ENCODE data around the gene ALMS1. TPM values are rescaled to one million over a fixed set of nuclear protein-coding genes. Genes with fewer than 3 reads are reported as not detected.

ALMS1 gene
- total RNA-seq, 4 donors from 2014 or later, result 31.3 to 36.1 (median 32.4) TPM

DNA sequence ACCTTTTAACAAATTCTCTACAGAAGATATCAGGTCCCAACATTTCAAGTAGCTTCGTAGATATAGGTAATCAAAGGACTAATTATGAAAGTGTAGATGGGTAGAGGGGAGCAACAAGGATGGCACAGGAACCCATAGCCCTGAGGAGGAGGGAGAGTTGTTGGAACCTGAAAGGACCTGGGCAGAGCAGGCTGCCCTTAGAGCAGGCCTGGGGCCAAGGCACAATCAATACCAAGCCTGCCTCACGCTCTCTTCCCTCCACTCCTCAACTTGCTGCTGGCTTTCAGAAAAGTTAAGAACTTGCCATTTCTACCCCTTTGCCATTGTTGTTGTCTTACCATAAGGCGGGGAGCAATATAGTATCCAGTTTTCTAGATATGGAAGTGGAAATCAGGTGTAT is 266.7 kb downstream of the ALMS1 start:
- TF ChIP-seq POLR2AphosphoS5 (IDR thresholded peaks at IDR 0.05), result no peak
- TF ChIP-seq EP300 (IDR thresholded peaks at IDR 0.05), result no peak
- no peak for TF ChIP-seq CTCF (IDR thresholded peaks at IDR 0.05)
- TF ChIP-seq POLR2A (IDR thresholded peaks at IDR 0.05; ENCODE audit: low read depth), result no peak
- intact Hi-C loops (cut with DNase I), result no loop called here
- Histone ChIP-seq H3K27ac (replicated peaks in 1 of 4) (no peak overlapping the region), H3K27me3 (no peaks in the 10 kb centered on the region), H3K36me3 (no peaks in the 10 kb centered on the region), H3K9me3 (peaks cover 0 to 5% (median 0%) of the 10 kb centered on the region in 4 donors), H3K4me3 (no peak overlapping the region), H3K4me1 (no peaks in the 10 kb centered on the region)
- DNase-seq (ENCODE audit: extremely low spot score), result no peak
- 98% methylated on average over 3 of the region's 3 CpGs for WGBS

DNA sequence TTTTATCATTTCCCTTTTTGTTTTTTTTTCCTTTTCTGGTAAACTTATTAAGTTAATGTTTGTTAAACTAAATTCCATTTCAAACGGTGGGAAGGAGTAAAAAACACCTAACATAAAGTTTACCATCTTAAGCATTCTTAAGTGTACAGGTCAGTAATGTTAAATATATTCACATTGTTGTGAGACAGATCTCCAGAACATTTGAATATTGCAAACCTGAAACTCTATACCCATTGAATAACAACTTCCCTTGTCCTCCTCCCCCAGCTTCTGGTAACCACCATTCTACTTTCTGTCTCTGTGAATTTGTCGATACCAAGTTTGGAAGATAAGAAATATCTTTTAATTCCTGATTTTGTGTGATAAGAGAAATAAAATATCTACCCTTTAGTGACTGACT is 268.5 kb downstream of the ALMS1 start:
- intact Hi-C loops (cut with DNase I), result no loop called here
- H3K27ac ChIP-seq (replicated peaks in 1 of 4), result no peak overlapping the region
- TF ChIP-seq CTCF (IDR thresholded peaks at IDR 0.05) (no peak), POLR2AphosphoS5 (IDR thresholded peaks at IDR 0.05) (no peak), EP300 (IDR thresholded peaks at IDR 0.05) (no peak), POLR2A (IDR thresholded peaks at IDR 0.05; ENCODE audit: low read depth) (no peak)
- H3K4me1 ChIP-seq, result no peaks in the 10 kb centered on the region
- H3K4me3 ChIP-seq, result no peak overlapping the region
- DNase-seq (ENCODE audit: extremely low spot score), result no peak
- no peaks in the 10 kb centered on the region for H3K9me3 ChIP-seq
- no peaks in the 10 kb centered on the region for H3K36me3 ChIP-seq
- H3K27me3 ChIP-seq, result no peaks in the 10 kb centered on the region
- WGBS, result 57% methylated on average over 2 of the region's 2 CpGs

Other genes with a start within 250 kb of the ALMS1 start
- not detected for gene NOTO, start 183.3 kb upstream of the ALMS1 start, total RNA-seq
- 10 to 100 TPM; 12.1 to 19.6 (median 15.4) TPM for gene SMYD5, start 171.6 kb upstream of the ALMS1 start, total RNA-seq
- gene PRADC1, start 152.6 kb upstream of the ALMS1 start, total RNA-seq, result 10 to 100 TPM; 29.0 to 49.0 (median 33.2) TPM
- gene CCT7, start 151.5 kb upstream of the ALMS1 start, total RNA-seq, result 100 to 1,000 TPM; 193 to 244 (median 222) TPM
- 1 to 10 TPM; 1.7 to 6.0 (median 4.2) TPM for gene FBXO41, start 101.4 kb upstream of the ALMS1 start, total RNA-seq
- gene EGR4, start 92.3 kb upstream of the ALMS1 start, total RNA-seq, result under 1 TPM in 1 of 4 donors, not detected in 3; 0.17 TPM